Spleen (tissue), 7 donors: ENCODE data around the gene ANHX.

Source experiments
- CTCF ChIP-seq, 11 experiments: fragments of 200-600 bp in 7 of 11; fragments of 450-650 bp in 4 of 11; sonication (generic) in 4 of 11; IDR thresholded peaks in 8 of 11; conservative IDR thresholded peaks in 3 of 11; 1 replicate in 7 of 11; 2 replicates in 4 of 11; pipeline versions ENCODE4 v1.4.0 to v1.8.0; 2016 to 2021; ENCODE audit warnings: antibody characterized with exemption in 11 of 11, inconsistent platforms in 4 of 11, mild to moderate bottlenecking in 1 of 11
- POLR2A ChIP-seq, 3 donors: fragments of 450-650 bp; IDR thresholded peaks; one replicate each; pipeline ENCODE4 v1.5.1; 2017; ENCODE audit warnings: antibody characterized with exemption in 3 of 3, mild to moderate bottlenecking in 1 of 3
- donor health status: DM: no; HTN: no; CAD: no; lungs with moderate emphysema.
- donor health status: DM: no; HTN: no; CAD: no.
- donor health status: DM: no; HTN: no; CAD: no.

GRCh38 chr12:133220521-133220920, 15.2 kb downstream of the ANHX start:
- TF ChIP-seq POLR2A (IDR thresholded peaks at IDR 0.05) (no peak), CTCF (IDR thresholded peaks at IDR 0.05 in 8 of 11, conservative IDR thresholded peaks at IDR 0.05 in 3 of 11) (no peak)
